ENCODE results near the gene DRD2. TPM values are rescaled to one million over a fixed set of nuclear protein-coding genes. Genes with fewer than 3 reads are reported as not detected.

Gene DRD2
- total and polyA plus RNA-seq, 7 donors, result 0.03 to 0.24 (median 0.14) TPM; not detected in 1

- Histone ChIP-seq H3K27ac (no peak overlapping the region), H3K4me1 (no peaks in the 10 kb centered on the region), H3K4me3 (no peak overlapping the region), H3K36me3 (ENCODE audit: insufficient read depth in 1 of 2, low read depth in 1 of 2) (no peaks in the 10 kb centered on the region), H3K9me3 (no peaks in the 10 kb centered on the region), H3K27me3 (ENCODE audit: insufficient read depth in 3 of 3, low read length in 2 of 3) (peaks cover 0 to 3% (median 2%) of the 10 kb centered on the region in 3 donors)
- 91 to 94% (median 92%) methylated on average over 3 of the region's 3 CpGs for WGBS, 3 donors
- no peak for TF ChIP-seq CTCF (IDR thresholded peaks at IDR 0.05)
- intact Hi-C loops (cut with DNase I), result loop anchor here in 1 of 2 donors (5.0 kb wide), 1 partner anchor 477 kb away; no protein-coding TSS in a partner anchor
- ATAC-seq (no peak), DNase-seq (no peak)
Measured at GRCh38 chr11:113465786-113466185, 9.4 kb downstream of the DRD2 start.

- H3K27me3 ChIP-seq (ENCODE audit: insufficient read depth in 3 of 3, low read length in 2 of 3), result peaks cover 0 to 3% (median 2%) of the 10 kb centered on the region in 3 donors
- no peak overlapping the region for H3K27ac ChIP-seq
- no peak for ATAC-seq
- intact Hi-C loops (cut with DNase I), result no loop called here
- WGBS, 3 donors, result 57 to 93% (median 87%) methylated on average over 2 of the region's 2 CpGs
- no peak for DNase-seq
- H3K9me3 ChIP-seq, result no peaks in the 10 kb centered on the region
- H3K4me3 ChIP-seq, result no peak overlapping the region
- no peak for TF ChIP-seq CTCF (IDR thresholded peaks at IDR 0.05)
- H3K4me1 ChIP-seq, result no peaks in the 10 kb centered on the region
- no peaks in the 10 kb centered on the region for H3K36me3 ChIP-seq (ENCODE audit: insufficient read depth in 1 of 2, low read depth in 1 of 2)
Measured at GRCh38 chr11:113464416-113464815, 10.8 kb downstream of the DRD2 start.

- no peak for TF ChIP-seq CTCF (IDR thresholded peaks at IDR 0.05)
- intact Hi-C loops (cut with DNase I), result no loop called here
- WGBS, 3 donors, result 79 to 80% (median 80%) methylated on average over 5 of the region's 5 CpGs
- H3K9me3 ChIP-seq, result no peaks in the 10 kb centered on the region
- no peak overlapping the region for H3K4me3 ChIP-seq
- no peaks in the 10 kb centered on the region for H3K36me3 ChIP-seq (ENCODE audit: insufficient read depth in 1 of 2, low read depth in 1 of 2)
- DNase-seq, result no peak
- peaks cover 0 to 2% (median 0%) of the 10 kb centered on the region in 3 donors for H3K27me3 ChIP-seq (ENCODE audit: insufficient read depth in 3 of 3, low read length in 2 of 3)
- H3K27ac ChIP-seq, result no peak overlapping the region
- ATAC-seq, result no peak
- H3K4me1 ChIP-seq, result no peaks in the 10 kb centered on the region
Measured at GRCh38 chr11:113462830-113463229, 12.4 kb downstream of the DRD2 start.

- Histone ChIP-seq H3K27ac (no peak overlapping the region), H3K9me3 (no peaks in the 10 kb centered on the region), H3K4me1 (no peaks in the 10 kb centered on the region), H3K4me3 (no peak overlapping the region), H3K27me3 (ENCODE audit: insufficient read depth in 3 of 3, low read length in 2 of 3) (peaks cover 0 to 2% (median 0%) of the 10 kb centered on the region in 3 donors), H3K36me3 (ENCODE audit: insufficient read depth in 1 of 2, low read depth in 1 of 2) (no peaks in the 10 kb centered on the region)
- no peak for TF ChIP-seq CTCF (IDR thresholded peaks at IDR 0.05)
- 47 to 60% (median 52%) methylated on average over 3 of the region's 3 CpGs for WGBS, 3 donors
- ATAC-seq, result no peak
- intact Hi-C loops (cut with DNase I), result no loop called here
- DNase-seq, result no peak
Measured at GRCh38 chr11:113461639-113462038, 13.6 kb downstream of the DRD2 start.

GRCh38 chr11:113460469-113460868 is 14.7 kb downstream of the DRD2 start:
- 50 to 66% (median 56%) methylated on average over 3 of the region's 3 CpGs for WGBS, 3 donors
- H3K36me3 ChIP-seq (ENCODE audit: insufficient read depth in 1 of 2, low read depth in 1 of 2), result no peaks in the 10 kb centered on the region

More at GRCh38 chr11:113460469-113460868, 14.7 kb downstream of the DRD2 start:
- H3K27me3 ChIP-seq (ENCODE audit: insufficient read depth in 3 of 3, low read length in 2 of 3), result peaks cover 0 to 2% (median 0%) of the 10 kb centered on the region in 3 donors
- no peak overlapping the region for H3K27ac ChIP-seq
- no peak overlapping the region for H3K4me3 ChIP-seq
- no peak for ATAC-seq
- intact Hi-C loops (cut with DNase I), result no loop called here
- DNase-seq, result no peak
- H3K9me3 ChIP-seq, result no peaks in the 10 kb centered on the region
- no peak for TF ChIP-seq CTCF (IDR thresholded peaks at IDR 0.05)
- no peaks in the 10 kb centered on the region for H3K4me1 ChIP-seq
